Measurements from ENCODE around the gene SPSB2. TPM values are rescaled to one million over a fixed set of nuclear protein-coding genes. Genes with fewer than 3 reads are reported as not detected.
A peak's percentile ranks its signal among the peaks of the same experiment; 100 is the strongest.

SPSB2 gene
- total RNA-seq, 1 donor from 2014 or later, result 2.2 TPM

- no peak for ATAC-seq
- no peak for DNase-seq
- intact Hi-C loops (cut with micrococcal nuclease), result loop anchor here (5.0 kb wide), 1 partner anchor 90 kb away; no protein-coding TSS in a partner anchor
Observed at GRCh38 chr12:6826734-6827436, 46.2 kb downstream of the SPSB2 start.

- DNase-seq (no peak), ATAC-seq (no peak)
- intact Hi-C loops (cut with micrococcal nuclease), result loop anchor here (5.0 kb wide), 1 partner anchor 89 kb away; no protein-coding TSS in a partner anchor
Observed at GRCh38 chr12:6826125-6826733, 46.9 kb downstream of the SPSB2 start.

- DNase-seq (peak; percentile 90), ATAC-seq (peak; percentile 55)
- intact Hi-C loops (cut with micrococcal nuclease), result loop anchor here (5.0 kb wide), 1 partner anchor 88 kb away; no protein-coding TSS in a partner anchor
Observed at GRCh38 chr12:6825398-6826124, 47.5 kb downstream of the SPSB2 start.

GRCh38 chr12:6824901-6825381 lies 48.2 kb downstream of the SPSB2 start:
- ATAC-seq, result no peak
- no peak for DNase-seq
- intact Hi-C loops (cut with micrococcal nuclease), result loop anchor here (5.0 kb wide), 1 partner anchor 88 kb away; no protein-coding TSS in a partner anchor

- no peak for ATAC-seq
- intact Hi-C loops (cut with micrococcal nuclease), result no loop called here
- DNase-seq, result no peak
Observed at GRCh38 chr12:6824085-6824775, 48.9 kb downstream of the SPSB2 start.

- ATAC-seq (no peak), DNase-seq (no peak)
- intact Hi-C loops (cut with micrococcal nuclease), result no loop called here
Observed at GRCh38 chr12:6823182-6824084, 49.7 kb downstream of the SPSB2 start.

- DNase-seq, result no peak
Observed at GRCh38 chr12:6822426-6823135, 50.5 kb downstream of the SPSB2 start.

GRCh38 chr12:6821591-6822425 lies 51.3 kb downstream of the SPSB2 start, which contains the start of gene GPR162:
TSS of gene GPR162 (plus strand) at chr12:6821821. CDS start at chr12:6823899, 2,078 bp downstream.
- peak; percentile 69 for ATAC-seq

More at GRCh38 chr12:6822426-6823135, 50.5 kb downstream of the SPSB2 start:
- no peak for ATAC-seq
- intact Hi-C loops (cut with micrococcal nuclease), result no loop called here

More at GRCh38 chr12:6821591-6822425, 51.3 kb downstream of the SPSB2 start, which contains the start of gene GPR162:
- DNase-seq, result peak; percentile 79
- intact Hi-C loops (cut with micrococcal nuclease), result no loop called here

Other genes with a start within 250 kb of the SPSB2 start
- 8.6 TPM for gene LPAR5, start 237.3 kb downstream of the SPSB2 start, total RNA-seq
- gene ACRBP, start 225.9 kb downstream of the SPSB2 start, total RNA-seq, result 2.2 TPM
- gene ING4, start 210.2 kb downstream of the SPSB2 start, total RNA-seq, result 30.1 TPM
- 31.8 TPM for gene ZNF384, start 183.9 kb downstream of the SPSB2 start, total RNA-seq
- gene PIANP, start 172.5 kb downstream of the SPSB2 start, total RNA-seq, result 0.25 TPM
- 81.9 TPM for gene COPS7A, start 149.3 kb downstream of the SPSB2 start, total RNA-seq
- 158 TPM for gene MLF2, start 120.2 kb downstream of the SPSB2 start, total RNA-seq
- gene PTMS, start 106.9 kb downstream of the SPSB2 start, total RNA-seq, result 133 TPM
- 0.37 TPM for gene LAG3, start 100.8 kb downstream of the SPSB2 start, total RNA-seq
- 8.4 TPM for gene CD4, start 83.8 kb downstream of the SPSB2 start, total RNA-seq
- gene GPR162, start 51.5 kb downstream of the SPSB2 start, total RNA-seq, result 5.3 TPM
- 11.5 TPM for gene P3H3, start 44.9 kb downstream of the SPSB2 start, total RNA-seq
- 5.4 TPM for gene GNB3, start 32.4 kb downstream of the SPSB2 start, total RNA-seq
- 0.32 TPM for gene CDCA3, start 22.0 kb downstream of the SPSB2 start, total RNA-seq
- 66.2 TPM for gene USP5, start 21.2 kb downstream of the SPSB2 start, total RNA-seq
- 855 TPM for gene TPI1, start 5.8 kb downstream of the SPSB2 start, total RNA-seq
- gene LRRC23, start 31.5 kb upstream of the SPSB2 start, total RNA-seq, result 7.7 TPM
- 12.0 TPM for gene ENO2, start 41.3 kb upstream of the SPSB2 start, total RNA-seq
- gene ATN1, start 54.7 kb upstream of the SPSB2 start, total RNA-seq, result 83.1 TPM
- gene RNU7-1, start 70.5 kb upstream of the SPSB2 start, total RNA-seq, result not detected
- 238 TPM for gene C12orf57, start 70.7 kb upstream of the SPSB2 start, total RNA-seq
- gene PTPN6, start 78.1 kb upstream of the SPSB2 start, total RNA-seq, result 6.0 TPM
- 150 TPM for gene PHB2, start 97.4 kb upstream of the SPSB2 start, total RNA-seq
- gene EMG1, start 97.6 kb upstream of the SPSB2 start, total RNA-seq, result 39.4 TPM
- gene LPCAT3, start 145.2 kb upstream of the SPSB2 start, total RNA-seq, result 55.9 TPM
- gene C1S, start 187.4 kb upstream of the SPSB2 start, total RNA-seq, result 116 TPM
- 142 TPM for gene C1R, start 219.1 kb upstream of the SPSB2 start, total RNA-seq
- gene C1RL, start 235.9 kb upstream of the SPSB2 start, total RNA-seq, result 10.9 TPM

Measured in left ventricle myocardium superior (tissue), 1 donor.